Measurements from ENCODE around the gene DPYD. TPM values are rescaled to one million over a fixed set of nuclear protein-coding genes. Genes with fewer than 3 reads are reported as not detected.
"Not testable (repeated sequence)": the region's sequence is repeated elsewhere in the genome, so short reads cannot be mapped to it uniquely, and the experiment has no call there.

Gene DPYD
- total RNA-seq, 1 donor from 2014 or later, result 30.1 TPM

DNA sequence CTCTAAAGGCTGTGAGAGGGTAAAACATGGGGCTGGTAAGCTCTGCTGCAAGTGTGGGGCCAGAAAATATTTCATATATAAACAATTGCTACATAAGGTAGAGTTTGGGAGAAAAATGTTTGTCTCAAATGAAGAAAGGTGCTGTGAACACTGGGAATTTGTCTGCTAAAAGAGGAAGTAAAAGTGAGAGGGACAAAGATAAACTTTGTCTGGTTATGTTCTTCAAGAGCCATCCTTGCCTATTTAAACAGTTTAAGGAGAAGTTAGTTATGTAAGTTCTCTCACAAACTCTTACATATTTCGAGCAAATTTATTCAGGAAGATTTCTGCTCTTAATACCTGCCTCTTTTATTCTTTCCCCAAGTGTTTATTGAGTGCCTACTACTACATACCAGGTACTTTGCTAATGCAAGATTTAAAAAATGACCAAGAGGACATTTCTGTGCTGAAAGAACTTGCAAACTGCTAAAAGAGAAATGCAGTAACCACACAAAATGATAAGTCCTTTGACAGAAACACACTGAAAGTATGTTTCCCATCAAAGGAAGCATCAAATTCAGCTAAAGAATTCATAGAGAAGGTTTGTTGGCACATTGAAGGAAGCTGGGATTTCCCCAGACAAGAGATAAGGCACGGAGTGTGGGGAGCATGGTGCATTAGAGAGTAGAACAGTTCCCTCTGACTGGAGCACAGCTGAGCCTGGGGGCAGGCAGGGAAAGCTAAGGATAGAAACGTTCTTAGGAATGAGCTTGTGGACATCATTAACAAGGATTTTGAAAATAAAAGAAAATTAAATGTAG is 650.1 kb downstream of the DPYD start:
- no peak for DNase-seq

GRCh38 chr1:97265630-97266029 is 655.2 kb downstream of the DPYD start:
- DNase-seq, result no peak

DNA sequence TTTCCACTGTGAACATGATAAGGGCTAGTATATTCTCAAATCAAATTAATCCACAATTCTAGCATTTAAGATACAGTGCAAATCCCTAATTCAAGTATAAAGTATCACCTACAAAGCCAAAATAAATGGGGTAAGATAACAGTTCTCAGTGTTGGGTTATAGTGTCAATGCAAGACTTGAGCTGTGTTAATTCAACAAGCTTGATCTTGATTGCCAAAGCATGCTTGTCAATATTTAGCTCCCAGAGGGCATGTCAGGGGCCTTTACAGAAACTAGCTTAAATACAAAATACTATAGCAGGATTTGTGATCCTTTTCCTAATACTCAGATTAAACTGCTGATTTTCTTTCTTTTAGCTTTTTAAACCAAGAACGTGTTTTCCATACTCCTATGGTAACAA is 658.0 kb downstream of the DPYD start:
- DNase-seq, result no peak

GRCh38 chr1:97258597-97258996 is 662.2 kb downstream of the DPYD start:
- DNase-seq, result no peak

GRCh38 chr1:97254731-97255463 is 665.9 kb downstream of the DPYD start:
- DNase-seq, result no peak

GRCh38 chr1:97252925-97253324 is 667.9 kb downstream of the DPYD start:
- DNase-seq, result no peak

GRCh38 chr1:97252076-97252475 is 668.8 kb downstream of the DPYD start:
- no peak for DNase-seq

DNA sequence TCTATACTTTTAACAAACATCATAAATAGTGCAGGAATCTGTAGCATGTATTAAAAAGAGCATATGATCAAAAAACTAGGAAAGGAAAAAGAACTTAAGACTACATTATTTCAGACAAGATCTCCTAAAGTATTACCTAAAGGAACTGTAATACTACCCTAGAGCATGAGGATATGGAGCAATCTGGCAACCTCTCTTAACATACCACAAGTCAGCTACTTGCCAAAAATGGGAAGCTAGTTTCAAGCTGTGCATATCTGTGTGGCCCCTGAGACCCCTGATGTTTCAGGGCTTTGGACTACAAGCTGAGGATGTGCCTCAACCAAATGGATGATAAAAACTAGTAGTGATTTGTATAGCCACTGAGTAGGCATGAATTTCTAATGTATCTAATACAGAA is 673.6 kb downstream of the DPYD start:
- DNase-seq, result no peak

DNA sequence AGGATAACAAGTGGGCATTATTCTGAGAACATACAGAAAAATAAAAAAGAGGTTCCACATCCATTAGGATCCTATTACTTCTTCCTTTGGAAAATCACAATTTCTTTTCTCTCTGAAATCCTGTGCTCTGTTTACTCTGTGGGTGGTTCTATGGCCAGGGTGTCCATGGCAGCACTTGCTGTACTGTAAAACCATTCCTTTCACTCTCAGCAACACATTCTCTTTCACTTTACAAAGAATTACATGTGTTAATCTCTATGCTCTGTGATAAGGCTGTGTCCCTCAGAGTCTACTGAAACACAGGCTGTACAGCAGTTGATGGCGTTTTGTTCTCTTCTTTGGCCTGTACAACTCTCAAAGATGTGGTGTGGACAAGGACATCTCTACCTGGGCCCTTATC is 675.2 kb downstream of the DPYD start:
- DNase-seq, result no peak

DNA sequence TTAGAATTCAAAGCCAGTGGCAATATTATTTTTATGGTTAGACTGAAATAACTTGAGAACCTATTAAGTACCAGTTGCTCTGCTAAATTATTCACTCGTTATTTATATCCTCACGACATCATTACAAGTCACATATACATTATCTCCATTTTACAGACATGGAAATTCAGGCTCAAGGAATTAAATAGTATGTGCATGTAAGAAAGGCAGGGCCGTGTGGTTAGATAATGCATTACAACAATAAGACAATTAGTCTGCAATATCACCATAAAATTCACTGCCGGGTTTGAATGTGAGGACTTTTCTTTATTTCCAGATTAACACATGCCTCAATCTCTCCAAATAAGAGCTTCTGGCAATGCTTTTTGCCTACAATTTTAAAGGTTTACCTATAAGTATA is 675.8 kb downstream of the DPYD start:
- DNase-seq, result no peak

DNA sequence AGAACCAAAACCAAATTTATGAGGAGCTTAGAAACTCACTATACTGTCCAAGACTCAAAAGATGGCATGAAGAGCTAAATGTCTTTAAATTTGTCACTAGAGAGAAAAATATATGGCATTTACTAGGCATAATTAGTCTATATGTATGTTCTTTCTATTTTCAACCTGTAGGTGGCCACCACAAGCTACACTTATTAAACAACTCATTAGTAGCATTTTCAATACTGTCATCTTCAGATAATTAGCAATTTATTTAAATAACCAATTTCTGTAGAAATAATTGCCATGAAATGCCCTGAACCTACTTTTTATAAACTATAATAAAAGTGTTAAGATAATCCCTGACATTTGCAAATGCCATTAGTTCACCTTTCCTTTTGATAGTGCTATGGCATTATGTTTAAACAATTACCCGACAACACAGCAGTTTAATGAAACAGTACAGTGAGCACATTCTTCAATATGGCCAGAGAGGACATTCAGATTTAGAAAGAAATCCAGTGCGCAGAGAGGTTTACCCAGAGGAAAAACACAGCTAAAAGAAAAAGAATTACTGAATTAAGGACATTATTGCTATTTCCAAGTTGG is 676.8 kb downstream of the DPYD start:
- DNase-seq, result peak; percentile 19

- DNase-seq, result no peak
Measured at GRCh38 chr1:97238816-97239215, 682.0 kb downstream of the DPYD start.

- DNase-seq, result not testable (repeated sequence)
Measured at GRCh38 chr1:97231354-97231753, 689.5 kb downstream of the DPYD start.

DNA sequence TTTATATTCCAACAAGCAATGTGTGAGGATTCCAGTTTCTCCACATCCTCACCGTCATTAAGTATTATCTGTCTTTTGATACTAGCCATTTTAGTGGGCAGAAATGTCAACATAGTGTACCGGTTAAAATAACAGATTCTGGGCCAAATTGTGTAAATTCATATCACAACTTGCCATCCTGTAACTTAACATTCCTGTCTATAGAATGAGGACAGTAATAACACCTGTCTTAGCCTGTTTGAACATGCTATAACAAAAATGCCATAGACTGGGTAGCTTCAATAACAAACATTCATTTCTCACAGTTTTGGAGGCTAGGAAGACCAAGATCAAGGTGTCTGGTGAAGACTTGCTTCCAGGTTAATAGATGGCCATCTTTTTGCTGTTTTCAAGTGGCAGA is 708.2 kb downstream of the DPYD start:
- no peak for DNase-seq

DNA sequence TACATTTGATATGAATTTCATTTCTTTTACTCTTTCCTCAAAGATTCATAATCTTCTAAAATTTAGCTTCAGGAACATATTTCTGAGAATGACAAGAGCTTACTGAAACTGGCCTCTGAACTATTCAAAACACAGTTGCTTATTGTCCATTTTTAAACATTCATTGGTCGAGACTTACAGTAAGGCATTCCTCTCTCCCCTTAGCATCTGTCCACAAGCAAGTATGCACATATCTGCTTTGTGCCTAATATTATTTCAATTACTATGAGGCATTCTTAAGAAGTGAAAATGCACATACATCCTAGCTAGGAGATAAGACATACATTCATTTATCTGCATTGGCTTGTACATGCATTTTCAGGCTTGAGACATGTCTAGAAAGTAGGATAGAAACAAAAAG is 710.5 kb downstream of the DPYD start:
- DNase-seq, result no peak

DNA sequence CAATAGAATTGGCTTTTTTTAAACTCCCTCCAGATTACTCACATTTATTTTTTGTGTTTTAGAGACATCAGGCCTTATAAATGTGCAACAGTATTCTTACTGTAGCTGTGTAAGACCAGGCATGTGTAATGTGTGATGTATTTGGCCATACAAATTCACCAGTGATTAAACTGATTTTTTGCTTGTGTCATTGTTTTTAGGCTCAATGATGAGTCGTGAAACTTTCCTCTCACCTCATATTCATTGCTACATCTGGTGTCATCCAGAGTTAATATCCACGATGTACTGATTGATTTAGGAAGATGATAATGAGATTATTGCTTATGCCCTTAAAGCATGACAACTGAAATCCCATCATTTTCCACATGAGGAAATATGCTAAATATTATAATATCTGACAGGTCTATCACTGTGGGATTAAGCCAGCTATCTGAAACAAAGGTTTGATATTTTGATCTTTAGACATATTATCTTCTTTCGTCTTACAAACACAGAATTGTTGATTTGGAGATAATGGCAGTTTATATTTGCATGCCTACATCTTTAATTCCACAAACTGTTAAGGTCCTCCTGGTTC is 711.4 kb downstream of the DPYD start:
- no peak for DNase-seq

DNA sequence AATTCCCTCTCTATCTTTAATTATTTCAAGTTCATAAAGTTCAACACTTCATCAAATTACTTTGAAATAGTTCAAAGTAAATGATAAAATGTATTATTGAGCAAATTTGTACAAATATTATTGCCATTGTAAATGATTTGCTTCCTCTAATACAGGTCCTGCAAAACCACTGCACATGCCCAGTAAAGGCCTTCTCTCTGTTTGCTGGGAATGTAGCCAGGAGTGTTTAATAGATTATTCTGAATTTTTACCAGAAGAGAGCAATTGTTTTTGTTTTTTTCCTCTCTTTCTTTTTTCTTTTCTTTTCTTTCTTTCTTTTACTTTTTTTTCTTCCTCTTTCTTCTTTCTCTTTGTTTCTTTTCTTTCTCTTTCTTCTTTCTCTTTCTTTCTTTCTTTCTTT is 713.0 kb downstream of the DPYD start:
- no peak for DNase-seq

- no peak for DNase-seq
Measured at GRCh38 chr1:97204468-97204867, 716.4 kb downstream of the DPYD start.

- no peak for DNase-seq
Measured at GRCh38 chr1:97202481-97203380, 718.1 kb downstream of the DPYD start.

DNA sequence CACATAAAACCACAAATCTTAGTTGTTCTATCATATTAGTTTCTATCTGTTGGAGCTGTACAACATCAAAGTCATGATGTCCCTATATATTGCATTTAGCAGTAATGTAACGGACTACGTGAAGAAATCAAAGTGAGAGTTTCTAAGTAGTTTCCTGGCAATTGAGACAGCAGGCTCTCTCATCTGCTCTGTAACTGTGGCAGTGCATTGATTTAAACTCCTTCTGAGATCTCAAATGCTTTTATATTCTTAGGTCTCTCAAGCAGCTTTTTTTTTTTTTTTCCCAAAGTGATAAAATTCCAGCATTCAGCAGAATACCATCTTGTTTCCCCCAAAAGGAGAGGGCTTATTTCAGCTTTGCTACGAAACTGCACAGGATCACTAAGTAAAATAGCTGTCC is 719.2 kb downstream of the DPYD start:
- no peak for DNase-seq

DNA sequence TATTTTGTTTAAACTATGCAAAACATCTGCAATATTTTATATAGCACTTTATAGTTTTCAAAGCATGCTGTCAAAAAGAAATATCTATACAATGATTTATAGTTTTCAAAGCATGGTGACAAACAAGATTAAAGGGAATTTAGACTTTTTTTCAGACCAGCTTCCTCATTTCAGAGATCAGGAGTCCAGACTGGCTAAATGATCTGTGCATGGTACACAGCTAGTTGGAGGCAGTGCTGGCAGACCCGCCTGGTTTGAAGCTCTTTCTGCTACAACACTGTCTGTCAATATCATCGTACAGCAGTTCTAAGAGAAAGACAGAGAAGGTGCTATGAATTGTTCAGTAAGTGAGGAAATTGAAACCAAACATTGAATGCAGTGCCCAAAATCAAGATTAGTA is 720.2 kb downstream of the DPYD start:
- no peak for DNase-seq

Data from tongue (tissue), 2 donors.